HG03097 (cell line): ENCODE data around the gene CRLF2.
"Not testable (repeated sequence)": the region's sequence is repeated elsewhere in the genome, so short reads cannot be mapped to it uniquely, and the experiment has no call there.

ENCODE experiments used
- ATAC-seq: cut with Tn5 transposase; IDR thresholded peaks from one replicate; pipeline ENCODE4 v1.9.1; 2021; ENCODE audit not compliant: unreplicated experiment, low FRiP score

Gene CRLF2

DNA sequence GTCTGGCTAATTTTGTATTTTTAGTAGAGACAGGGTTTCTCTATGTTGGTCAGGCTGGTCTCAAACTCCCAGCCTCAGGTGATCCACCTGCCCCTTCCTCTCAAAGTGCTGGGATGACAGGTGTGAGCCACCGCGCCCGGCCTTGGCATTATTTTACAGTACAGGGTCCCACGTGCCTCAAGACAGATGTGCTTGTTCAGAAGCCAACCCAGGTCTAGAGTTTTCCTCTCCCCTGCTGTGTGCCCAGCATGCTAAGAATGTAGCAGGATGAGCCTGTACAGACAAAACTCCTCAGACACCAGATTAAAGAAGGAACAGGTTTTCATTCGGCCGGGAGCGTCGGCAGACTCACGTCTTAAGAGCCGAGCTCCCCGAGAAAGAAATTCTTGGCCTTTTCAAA lies 42.2 kb downstream of the CRLF2 start:
- ATAC-seq = no peak

DNA sequence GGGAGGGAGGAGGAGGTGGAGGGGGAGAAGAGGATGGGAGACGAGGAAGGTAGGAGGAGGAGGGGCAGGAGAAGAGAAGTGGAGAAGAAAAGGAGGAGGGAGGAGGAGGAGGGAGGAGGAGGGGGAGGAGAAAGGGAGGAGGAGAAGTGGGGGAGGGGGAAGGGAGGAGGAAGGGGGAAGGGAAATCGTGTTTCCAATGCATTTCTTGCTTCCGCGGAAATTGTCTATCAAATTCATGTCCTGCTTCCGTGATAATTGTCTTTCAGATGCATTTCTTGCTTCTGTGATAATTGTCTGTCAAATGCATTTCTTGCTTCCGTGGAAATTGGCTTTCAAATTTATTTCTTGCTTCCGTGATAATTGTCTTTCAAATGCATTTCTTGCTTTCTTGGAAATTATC lies 43.3 kb downstream of the CRLF2 start:
- ATAC-seq = no peak

DNA sequence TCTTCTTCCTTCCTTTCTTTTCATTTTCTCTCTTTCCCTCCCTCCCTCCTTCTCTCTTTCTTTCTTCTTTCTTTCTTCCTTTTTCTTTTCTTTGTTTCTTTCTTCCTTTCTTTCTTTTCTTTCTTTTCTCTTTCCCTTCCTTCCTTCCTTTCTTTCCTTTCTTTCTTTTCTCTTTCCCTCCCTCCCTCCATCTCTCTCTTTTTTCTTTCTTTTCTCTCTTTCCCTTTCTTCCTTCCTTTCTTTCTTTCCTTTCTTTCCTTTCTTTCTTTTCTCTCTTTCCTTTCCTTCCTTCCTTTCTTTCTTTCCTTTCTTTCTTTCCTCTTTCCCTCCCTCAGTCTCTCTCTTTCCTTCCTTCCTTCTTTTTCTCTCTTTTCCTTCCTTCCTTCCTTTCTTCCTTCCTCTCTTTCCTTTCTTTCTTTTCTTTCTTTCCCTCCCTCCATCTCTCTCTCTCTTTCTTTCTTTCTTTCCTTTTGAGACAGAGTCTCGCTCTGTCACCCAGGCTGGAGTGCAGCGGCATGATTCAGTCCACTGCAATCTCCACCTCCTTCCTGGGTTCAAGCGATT lies 44.4 kb downstream of the CRLF2 start:
- no peak for ATAC-seq

DNA sequence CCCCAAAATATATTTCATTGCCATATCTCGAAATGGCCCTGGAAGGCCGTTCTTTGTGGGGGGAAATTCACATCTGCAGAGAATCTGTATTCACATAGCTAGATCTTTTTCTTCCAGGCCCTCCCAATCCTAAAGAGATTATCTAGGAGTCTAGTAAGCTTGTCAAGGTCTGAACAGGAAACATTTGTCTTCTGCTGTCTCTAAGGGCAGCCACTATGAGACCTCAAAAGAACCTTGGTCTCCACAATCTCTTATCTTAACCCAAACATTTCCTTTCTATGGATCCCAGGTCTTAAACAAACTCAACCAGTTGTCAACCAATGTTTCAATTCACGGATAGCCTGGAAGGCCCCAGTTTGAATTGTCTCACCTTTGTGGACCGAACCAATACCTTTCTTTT lies 45.0 kb downstream of the CRLF2 start:
- ATAC-seq = no peak

DNA sequence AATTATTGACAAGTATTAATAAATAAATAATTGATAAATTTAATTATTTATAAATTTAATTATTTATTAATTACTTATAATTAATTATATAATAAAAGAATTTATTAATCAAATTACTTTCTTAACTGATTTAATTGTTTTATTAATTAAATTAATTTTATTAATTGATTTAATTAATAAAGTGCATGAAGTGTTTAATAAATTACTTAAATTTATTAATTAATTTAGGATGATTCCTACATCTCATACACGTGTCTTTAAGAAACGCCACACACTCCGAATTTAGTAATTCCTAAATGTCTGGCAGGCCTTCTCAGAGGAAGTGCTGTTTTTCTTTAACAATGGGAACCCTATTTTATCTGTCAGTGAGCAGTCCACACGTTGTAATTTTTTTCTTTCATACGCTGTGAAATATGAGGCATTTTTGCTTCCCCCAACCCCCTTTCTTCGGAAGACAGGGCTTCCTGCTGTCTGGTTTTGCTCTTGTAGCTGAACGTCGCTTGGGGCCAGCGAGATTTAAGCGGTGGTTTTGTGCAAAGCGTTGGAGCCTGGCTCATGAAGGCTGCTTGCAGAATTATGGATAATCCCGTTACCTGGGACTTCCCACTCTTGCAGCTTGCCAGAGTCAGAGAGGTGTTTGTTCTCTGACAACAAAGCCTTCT lies 46.8 kb downstream of the CRLF2 start:
- ATAC-seq = no peak

DNA sequence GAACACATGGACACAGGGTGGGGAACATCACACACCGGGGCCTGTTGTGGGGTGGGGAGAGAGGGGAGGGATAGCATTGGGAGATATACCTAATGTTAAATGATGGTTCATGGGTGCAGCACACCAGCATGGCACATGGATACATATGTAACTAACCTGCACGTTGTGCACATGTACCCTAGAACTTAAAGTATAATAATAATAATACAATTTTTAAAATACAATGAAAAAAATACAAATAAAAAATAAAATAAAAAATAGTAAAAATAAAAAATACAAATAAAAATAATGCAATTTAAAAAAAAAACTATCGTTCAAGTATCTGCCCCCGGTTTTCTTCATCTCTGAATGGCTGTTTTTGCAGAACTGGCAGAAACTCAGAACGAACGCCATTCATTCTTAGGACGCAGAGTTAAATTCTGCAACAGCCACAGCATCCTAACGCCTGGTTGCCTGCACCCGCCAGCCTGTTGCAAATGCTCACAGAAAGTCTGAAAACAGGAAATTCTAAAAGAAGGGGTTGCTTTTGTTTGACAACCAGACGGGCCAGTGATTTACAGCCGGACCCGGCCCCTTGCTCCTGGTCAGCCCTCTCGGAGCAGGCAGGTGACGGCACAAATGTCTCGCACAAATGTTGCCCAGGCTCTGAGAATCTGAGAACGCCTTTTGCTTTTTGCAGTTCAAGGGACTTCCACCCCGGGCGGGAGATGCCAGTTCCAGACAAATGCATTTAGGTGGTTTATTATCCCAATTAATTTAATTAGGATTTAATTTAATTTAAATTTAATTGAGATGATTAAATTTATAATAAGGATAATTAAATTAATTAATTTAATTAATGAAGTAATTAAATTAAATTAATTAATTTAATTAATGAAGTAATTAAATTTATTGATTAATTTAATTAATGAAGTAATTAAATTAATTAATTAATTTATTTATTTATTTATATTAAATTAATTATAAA lies 47.8 kb downstream of the CRLF2 start:
- ATAC-seq = no peak

DNA sequence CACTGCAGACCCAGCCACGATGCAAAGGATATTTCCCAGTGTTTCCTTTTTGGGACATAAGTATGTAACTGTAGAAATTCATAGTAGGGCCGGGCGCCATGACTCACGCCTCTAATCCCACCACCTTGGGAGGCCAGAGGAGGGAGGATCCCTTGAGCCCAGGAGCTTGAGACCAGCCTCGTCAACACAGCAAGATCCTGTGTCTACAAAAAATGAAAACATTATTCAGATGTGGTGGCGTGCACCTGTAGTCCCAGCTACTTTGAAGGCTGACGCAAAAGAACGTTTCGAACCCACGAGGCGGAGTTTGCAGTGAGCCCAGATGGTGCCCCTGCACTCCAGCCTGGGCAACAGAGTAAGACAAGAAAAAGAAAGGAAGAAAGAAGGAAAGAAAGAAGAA lies 49.2 kb downstream of the CRLF2 start:
- ATAC-seq = no peak

DNA sequence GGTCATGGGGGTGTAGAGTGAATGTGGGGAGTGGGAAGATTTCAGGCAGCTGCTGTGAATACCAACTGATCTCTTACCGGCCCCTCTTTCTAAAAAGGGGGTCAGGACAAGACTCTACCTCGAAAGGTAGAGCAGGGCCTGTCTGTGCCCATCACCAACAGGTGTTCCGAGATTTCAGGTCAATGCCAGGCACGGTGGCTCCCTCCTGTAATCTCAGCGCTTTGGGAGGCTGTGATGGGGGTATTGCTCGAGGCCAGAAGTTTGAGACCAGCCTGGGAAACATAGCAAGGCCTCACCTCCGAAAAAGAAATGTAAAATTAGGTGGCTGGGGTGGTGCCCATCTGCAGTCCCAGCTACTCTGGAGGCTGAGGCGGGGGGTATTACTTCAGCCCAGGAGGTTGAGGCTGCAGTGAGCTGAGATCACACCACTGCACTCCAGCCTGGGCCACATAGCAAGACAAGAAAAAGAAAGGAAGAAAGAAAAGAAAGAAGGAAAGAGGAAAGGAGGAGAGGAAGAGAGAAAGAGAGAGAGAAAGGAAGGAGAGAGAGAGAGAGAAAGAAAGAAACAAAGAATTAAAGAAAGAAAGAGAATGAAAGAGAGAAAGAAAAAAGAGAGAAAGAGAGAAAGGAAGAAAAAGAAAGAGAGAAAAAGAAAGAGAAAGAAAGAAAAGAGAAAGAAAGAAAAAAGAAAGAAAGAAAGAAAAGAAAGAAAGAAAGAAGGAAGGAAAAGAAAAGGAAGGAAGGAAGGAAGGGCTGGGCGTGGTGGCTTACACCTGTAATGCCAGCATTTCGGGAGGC lies 50.1 kb downstream of the CRLF2 start:
- no peak for ATAC-seq

DNA sequence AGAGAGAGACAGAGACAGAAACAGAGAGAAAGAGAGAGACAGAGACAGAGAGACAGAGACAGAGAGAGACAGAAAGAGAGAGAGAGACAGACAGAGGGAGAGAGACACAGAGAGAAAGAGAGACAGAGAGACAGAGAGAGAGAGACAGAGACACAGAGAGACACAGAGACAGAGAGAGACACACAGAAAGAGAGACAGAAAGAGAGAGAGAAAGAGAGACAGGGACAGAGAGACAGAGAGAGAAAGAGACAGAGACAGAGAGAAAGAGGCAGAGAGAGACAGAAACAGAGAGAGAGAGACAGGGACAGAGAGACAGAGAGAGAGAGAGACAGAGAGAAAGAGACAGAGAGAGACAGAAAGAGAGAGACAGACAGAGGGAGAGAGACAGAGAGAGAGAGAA lies 52.9 kb downstream of the CRLF2 start:
- no peak for ATAC-seq

DNA sequence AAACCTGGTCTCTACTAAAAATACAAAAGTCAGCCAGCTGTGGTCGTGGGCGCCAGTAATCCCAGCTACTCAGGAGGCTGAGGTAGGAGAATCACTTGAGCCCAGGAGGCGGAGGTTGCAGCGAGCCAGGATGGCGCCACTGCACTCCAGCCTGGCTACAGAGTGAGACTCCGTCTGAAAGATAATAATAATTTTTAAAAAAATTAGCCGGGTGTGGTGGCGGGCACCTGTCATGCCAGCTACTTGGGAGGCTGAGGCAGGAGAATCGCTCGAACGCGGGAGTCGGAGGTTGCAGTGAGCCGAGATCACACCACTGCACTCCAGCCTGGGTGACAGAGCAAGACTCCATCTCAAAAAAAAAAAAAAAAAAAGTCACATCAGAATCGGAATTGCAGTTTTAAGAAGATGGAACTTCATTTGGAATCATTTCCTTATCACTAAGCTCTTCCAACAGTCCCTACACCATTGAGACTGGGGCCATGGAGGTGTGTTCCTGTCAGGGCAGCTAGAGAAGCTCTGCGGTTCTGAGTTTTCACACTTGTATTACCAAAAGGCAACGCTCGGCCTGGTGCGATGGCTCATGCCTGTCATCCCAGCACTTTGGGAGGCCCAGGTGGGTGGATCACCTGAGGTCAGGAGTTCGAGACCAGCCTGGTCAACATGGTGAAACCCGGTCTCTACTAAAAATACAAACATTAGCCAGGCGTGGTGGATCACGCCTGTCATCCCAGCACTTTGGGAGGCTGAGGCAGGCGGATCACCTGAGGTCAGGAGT lies 55.6 kb downstream of the CRLF2 start:
- not testable (repeated sequence) for ATAC-seq

DNA sequence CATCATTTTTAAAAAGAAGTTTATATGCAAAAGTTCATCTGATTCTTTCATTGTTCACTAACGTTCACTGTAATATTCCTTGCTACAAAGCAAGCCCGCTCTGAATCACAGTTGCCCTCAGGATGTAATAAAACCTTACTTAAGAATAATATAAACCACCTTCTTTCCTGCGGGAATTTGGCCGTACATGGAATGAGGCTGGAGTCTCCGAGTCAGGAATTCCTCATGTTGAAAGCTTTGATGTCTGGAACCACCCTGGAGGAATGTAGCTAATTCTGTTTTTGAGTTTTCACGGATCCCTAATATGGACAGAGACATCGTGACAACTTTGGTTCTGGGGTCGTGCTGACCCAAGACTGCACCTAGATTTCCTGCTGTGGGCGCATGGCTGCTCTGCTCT lies 58.5 kb downstream of the CRLF2 start:
- ATAC-seq = no peak

DNA sequence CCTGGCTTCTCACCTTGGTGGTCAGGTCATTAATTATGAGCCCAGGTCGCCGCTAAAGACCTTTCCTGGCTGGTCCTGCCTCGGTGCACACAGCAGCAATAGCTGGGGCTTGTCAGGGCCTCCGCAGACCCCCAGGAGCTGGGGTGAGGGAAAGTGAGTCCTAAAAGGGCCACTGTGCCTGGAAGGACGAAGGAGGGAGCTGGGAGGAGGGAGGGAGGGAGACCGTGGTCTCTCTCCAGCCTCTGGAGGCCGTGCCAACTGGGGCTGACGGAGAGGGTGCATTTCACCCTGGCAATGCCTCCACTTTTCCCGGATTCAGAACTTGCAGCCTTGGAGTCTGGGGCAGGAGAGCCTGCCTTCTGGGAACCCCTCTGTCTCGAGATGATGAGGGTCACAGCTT lies 60.4 kb downstream of the CRLF2 start:
- no peak for ATAC-seq

DNA sequence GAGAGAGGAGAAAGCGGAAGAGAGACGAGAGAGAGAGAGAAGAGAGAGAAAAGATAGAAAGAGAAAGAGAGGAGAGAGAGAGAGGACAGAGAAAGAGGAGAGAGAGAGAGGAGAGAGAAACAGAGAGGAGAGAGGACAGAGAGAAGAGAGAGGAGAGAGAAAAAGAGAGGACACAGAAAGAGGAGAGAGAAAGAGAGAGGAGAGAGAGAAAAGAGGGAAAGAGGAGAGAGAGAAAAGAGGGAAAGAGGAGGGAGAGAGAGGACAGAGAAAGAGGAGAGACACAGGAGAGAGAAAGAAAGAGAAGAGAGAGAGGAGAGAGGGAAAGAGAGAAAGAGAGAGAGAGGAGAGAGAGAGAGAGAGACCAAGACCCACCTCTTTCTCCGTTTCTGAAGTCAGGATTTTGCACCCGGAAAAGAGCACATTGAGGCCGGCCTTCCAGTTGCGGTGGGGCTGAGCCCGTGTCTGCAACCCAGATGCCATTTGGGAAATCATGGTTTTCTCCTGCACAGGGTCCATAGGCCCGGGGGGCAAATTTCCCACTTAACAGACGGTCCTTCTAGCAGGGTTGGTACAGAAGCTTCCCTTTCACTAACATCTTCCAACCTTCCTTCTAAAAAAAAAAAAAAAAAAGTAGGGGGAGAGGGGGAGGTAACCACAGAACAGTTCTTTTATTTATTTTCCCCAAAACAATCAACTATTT lies 60.9 kb downstream of the CRLF2 start:
- ATAC-seq = no peak

DNA sequence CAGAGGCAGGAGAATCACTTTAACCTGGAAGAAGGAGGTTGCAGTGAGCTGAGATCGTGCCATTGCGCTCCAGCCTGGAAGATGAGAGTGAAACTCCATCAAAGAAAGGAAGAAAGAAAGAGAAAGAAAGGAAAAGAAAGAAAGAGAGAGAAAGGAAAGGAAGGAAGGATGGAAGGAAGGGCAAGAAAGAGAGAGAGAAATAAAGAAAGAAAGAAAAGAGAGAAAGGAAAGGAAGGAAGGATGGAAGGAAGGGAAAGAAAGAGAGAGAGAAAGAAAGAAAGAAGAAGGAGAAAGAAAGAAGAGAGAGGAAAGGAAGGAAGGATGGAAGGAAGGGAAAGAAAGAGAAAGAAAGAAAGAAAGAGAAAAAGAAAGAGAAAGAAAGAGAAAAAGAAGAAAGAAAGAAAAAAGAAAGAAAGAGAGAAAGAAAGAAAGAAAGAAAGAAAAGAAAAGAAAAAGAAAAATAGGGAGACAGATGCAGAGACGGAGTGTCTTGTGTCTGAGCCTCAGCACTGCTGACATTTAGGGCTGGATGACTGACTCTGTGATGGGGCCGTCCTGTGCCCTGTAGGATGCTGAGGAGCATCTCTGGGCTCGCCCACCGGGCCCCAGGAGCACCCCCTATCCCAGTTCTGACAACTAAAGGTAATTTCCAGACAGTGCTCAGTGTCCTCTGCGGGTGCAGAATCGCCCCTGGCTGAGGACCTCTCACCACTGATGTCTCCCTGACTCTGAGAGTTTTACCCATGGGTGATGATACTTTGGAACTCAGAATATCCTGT lies 61.7 kb downstream of the CRLF2 start:
- ATAC-seq = no peak

DNA sequence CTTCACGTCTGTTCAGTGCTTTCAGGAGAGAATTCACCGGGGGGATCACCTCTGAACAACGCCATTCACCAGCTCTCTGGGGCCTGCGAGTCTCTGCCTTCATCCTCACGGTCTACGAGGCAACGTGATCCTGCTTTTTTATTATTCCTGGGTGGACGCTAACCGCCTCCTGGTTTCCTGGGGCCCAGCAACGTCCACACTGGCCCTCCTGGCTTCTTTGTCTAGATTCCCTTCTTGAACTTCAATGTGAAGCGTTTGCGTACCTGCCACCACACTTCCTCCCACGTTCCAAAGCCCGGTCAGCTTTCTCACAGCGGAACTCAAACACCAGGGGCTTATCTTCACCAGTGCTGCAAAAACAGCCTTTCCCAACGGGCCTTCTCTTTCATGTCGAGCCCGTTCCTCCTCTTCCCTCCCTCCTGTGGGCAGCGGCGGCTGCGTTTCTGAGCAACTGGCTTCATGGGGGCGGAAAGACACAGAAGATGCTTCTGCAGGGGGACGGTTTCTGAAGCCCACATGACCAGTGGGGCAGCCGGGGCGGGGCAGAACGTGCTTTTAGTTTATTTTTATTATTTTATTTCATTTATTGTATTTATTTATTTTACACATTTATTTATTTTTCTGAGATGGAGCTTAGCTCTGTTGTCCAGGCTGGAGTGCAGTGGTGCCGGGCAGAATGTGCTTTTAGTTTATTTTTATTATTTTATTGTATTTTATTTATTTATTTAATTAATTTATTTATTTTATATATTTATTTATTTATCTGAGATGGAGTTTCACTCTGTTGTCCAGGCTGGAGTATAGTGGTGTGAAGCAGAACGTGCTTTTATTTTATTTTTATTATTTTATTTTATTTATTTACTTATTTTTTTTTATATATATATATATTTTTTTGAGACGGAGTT lies 64.6 kb downstream of the CRLF2 start:
- no peak for ATAC-seq

DNA sequence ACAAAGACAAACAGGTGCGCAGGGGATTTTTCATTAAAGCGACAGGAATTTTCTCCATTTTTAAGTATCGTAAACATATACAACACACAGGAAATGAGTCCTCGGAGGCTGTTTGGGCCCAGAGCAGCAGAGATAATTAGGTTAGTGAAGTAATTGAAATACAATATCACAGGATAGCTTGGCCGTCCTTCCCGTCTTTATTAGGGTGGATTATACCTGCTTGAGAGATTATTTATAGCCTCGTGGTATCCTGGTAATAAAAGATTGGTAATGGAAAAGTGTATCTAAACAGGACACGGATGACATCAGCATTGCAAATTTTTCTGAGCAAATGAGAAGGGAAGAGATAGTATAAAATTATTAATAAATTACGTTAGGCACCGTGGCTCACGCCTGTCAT lies 68.2 kb downstream of the CRLF2 start:
- no peak for ATAC-seq
